GM19099 (cell line): ENCODE measurements around the gene CLDN9.

ENCODE experiments used
- POLR2A ChIP-seq: IDR thresholded peaks from 3 replicates; pipeline ENCODE4 v1.6.1; 2011; ENCODE audit warnings: low read depth; ENCODE audit not compliant: insufficient read length; ENCODE audit errors: extremely low read depth

The CLDN9 gene

GRCh38 chr16:3012828-3013420 is at the start of gene CLDN9:
TSS of gene CLDN9 (plus strand) at chr16:3012923. CDS start at chr16:3013363, 440 bp downstream.
- no peak for TF ChIP-seq POLR2A

- TF ChIP-seq POLR2A: no peak
Measured at GRCh38 chr16:2963074-2963722, 49.5 kb upstream of the CLDN9 start.

GRCh38 chr16:2963723-2964474 is 48.8 kb upstream of the CLDN9 start, which contains the start of gene KREMEN2:
TSS of gene KREMEN2 (plus strand) at chr16:2964275. CDS start at chr16:2964521, 246 bp downstream.
- peak; percentile 47 for TF ChIP-seq POLR2A

- TF ChIP-seq POLR2A: peak; percentile 26
Measured at GRCh38 chr16:2964475-2965336, 48.0 kb upstream of the CLDN9 start.

GRCh38 chr16:2966043-2966807 is 46.5 kb upstream of the CLDN9 start:
- TF ChIP-seq POLR2A: no peak

- TF ChIP-seq POLR2A: no peak
Measured at GRCh38 chr16:2966808-2967191, 45.9 kb upstream of the CLDN9 start.

- no peak for TF ChIP-seq POLR2A
Measured at GRCh38 chr16:2967211-2967631, 45.5 kb upstream of the CLDN9 start.

GRCh38 chr16:2967721-2968161 is 45.0 kb upstream of the CLDN9 start:
- TF ChIP-seq POLR2A: no peak

- peak; percentile 39 for TF ChIP-seq POLR2A
Measured at GRCh38 chr16:2968368-2968737, 44.4 kb upstream of the CLDN9 start.

GRCh38 chr16:2968738-2969544 is 43.8 kb upstream of the CLDN9 start, which contains the start of gene PAQR4:
TSS of gene PAQR4 (plus strand) at chr16:2969348. CDS start at chr16:2969675, 327 bp downstream.
- TF ChIP-seq POLR2A: peak; percentile 61

- no peak for TF ChIP-seq POLR2A
Measured at GRCh38 chr16:2969545-2970521, 42.9 kb upstream of the CLDN9 start.

- TF ChIP-seq POLR2A: no peak
Measured at GRCh38 chr16:2970563-2970962, 42.2 kb upstream of the CLDN9 start.
